Mammary epithelial cell (primary cell): ENCODE results near the gene TPP1.

Experiments used
- EZH2 ChIP-seq: IDR thresholded peaks from 2 replicates; pipeline ENCODE4 v1.6.1; 2012; ENCODE audit warnings: low read length, inconsistent platforms, borderline replicate concordance
- TF ChIP-seq, protein P1 (sequence below), 2 donors: IDR thresholded peaks in 1 of 2; conservative IDR thresholded peaks in 1 of 2; 2 replicates each; pipeline ENCODE4 v1.5.1; 2011 to 2012; ENCODE audit warnings: inconsistent platforms in 2 of 2, low read length in 2 of 2, mild to moderate bottlenecking in 2 of 2, control low read depth in 1 of 2, low read depth in 1 of 2; ENCODE audit not compliant: insufficient read depth in 1 of 2; ENCODE audit errors: extremely low read depth in 1 of 2

DNA sequence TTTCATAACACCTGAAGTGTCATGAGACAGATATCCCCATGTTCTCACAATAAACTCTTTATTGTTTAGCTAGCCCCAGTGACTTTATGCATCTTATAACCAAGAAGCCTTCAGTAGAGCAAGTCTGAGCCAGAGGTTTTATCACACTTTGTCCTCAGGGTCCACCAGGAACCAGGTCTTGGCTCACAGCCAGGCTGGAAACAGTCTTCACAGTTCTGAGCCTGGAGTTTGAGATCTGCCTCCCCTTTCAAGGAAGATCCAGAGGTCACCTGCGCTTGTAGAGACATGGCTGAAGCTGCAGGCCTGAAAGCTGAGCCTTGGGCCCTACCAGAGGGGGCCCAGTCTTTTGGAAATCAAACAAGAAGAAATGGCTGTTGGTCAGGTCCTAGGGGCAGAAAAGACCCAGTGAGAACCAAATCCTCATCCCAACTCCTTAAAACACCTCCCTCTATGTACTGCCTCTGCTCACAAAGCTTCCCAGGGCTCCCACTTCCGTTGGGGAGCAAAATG, 19.3 kb downstream of the TPP1 start:
- TF ChIP-seq, protein P1, sequence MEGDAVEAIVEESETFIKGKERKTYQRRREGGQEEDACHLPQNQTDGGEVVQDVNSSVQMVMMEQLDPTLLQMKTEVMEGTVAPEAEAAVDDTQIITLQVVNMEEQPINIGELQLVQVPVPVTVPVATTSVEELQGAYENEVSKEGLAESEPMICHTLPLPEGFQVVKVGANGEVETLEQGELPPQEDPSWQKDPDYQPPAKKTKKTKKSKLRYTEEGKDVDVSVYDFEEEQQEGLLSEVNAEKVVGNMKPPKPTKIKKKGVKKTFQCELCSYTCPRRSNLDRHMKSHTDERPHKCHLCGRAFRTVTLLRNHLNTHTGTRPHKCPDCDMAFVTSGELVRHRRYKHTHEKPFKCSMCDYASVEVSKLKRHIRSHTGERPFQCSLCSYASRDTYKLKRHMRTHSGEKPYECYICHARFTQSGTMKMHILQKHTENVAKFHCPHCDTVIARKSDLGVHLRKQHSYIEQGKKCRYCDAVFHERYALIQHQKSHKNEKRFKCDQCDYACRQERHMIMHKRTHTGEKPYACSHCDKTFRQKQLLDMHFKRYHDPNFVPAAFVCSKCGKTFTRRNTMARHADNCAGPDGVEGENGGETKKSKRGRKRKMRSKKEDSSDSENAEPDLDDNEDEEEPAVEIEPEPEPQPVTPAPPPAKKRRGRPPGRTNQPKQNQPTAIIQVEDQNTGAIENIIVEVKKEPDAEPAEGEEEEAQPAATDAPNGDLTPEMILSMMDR (conservative IDR thresholded peaks at IDR 0.05 in 1 of 2, IDR thresholded peaks at IDR 0.05 in 1 of 2; ENCODE audit: extremely low read depth in 1 of 2, insufficient read depth in 1 of 2, low read depth in 1 of 2, low read length in 2 of 2), result no peak
- no peak for TF ChIP-seq EZH2
